ENCODE data around the gene KRT1.

KRT1 gene

DNA sequence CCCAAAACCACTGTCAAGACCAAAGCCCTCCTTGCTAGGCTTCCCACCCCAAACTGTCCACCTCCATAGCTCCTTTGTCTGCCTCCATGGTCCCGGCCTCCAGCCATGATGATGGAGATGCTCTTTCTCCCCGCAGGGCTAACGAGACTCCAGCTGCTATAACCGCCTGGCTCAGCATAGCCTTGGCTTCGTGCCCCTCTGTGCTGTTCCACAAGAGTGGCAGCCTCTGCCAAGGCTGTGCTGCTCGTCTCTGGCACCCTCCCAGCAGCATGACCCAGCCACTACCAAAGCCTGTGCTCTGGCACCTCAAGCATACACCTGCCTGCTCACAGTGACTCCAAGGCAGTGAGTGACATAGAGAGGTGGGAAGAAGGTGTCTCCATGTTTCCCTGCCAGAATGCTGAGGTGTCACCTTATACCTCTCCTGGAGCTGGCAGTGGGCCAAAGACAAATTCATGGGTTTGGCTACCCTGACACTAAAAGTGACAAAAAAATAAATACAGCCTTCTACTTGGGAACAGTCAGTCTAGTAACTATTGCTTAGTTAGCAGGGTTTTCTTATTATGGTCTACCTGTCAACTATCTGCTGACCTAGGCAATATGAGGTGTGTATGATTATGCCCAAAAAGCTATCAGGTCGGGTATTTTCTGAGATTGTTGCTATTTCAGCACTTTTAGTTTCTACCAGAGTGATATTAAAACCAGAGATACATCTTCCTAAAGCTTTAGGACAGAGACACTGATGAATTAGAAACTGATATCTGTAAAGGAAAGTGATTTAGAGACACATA lies 45.7 kb downstream of the KRT1 start:
- DNase-seq (ENCODE audit: insufficient read length, low spot score): no peak
- TF ChIP-seq POLR2A (IDR thresholded peaks at IDR 0.05; ENCODE audit: low read depth, low read length): no peak
- no peak for FAIRE-seq

DNA sequence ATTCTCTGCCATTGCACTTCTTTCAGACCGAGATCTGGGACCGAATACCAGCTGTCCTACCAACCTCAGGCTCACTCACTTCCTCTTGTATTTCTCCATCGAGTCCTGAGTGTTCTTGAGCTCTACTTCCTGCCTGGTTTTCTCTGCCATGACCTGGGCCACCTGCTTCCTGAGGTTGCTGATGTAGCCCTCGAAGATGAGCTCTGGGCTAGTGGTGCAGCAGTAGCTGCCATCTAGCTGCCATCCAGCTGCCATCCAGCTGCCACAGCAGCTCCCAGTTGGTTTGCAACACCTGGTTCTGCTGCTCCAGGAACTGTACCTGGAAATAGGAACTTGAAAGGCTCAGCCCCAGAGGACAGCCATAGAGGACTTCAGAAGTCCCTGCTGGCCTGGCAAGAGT lies 46.8 kb downstream of the KRT1 start:
- DNase-seq (ENCODE audit: insufficient read length, low spot score) (no peak), FAIRE-seq (no peak)
- no peak for TF ChIP-seq POLR2A (IDR thresholded peaks at IDR 0.05; ENCODE audit: low read depth, low read length)

DNA sequence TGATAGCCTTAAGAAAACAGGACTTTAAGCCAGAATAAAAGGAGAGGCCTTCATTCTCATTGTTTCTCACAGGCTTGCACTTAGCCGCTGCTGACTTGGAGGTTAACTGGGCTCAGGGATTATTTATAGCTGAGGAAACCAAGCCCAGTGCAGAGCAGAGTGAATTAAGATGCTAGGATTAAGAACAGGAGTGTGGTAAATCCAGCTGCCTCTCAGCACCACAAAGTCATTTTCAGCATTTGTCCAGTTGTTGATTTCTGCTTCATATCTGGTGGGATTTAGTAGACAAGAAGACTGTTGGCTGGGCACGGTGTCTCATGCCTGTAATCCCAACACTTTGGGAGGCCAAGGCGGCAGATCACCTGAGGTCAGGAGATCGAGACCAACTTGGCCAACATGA lies 47.6 kb downstream of the KRT1 start:
- no peak for TF ChIP-seq POLR2A (IDR thresholded peaks at IDR 0.05; ENCODE audit: low read depth, low read length)
- DNase-seq (ENCODE audit: insufficient read length, low spot score) (no peak), FAIRE-seq (no peak)

DNA sequence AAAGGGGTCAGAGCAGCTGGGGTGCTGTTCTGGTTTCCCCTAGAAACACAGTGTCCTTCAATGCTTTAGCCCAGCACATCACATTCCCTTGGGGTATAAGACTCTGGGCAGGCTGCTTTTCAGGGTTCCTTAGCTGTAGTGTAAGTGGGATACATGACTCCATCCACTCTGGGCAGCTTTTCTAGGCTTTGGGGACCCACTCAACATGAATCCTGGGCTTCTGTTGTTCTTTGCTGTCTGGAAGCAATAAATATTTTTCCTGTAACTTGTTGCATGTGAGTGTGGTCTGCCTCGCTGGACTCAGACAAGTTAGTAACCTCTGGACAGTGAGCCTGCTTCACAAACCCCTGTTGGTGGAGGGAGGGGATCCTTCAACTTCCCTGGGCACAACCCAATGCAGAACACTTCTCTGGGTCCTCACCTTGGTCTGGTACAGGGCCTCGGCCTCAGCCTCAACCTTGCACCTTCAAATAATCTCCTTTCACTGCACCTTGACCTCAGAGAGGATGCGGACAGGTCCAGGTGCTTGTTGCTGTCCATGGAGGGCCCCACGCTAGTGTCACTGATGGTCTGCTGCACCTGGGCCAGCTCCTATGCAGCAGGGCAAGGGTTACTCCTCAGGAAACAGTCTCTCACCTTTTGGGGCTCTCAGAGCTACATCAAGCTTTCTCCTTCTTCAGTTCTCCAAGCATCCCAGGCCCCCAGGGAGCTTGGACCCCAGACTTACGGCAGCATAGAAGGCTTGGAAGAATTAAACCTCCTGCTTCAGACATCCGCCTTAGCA lies 48.3 kb downstream of the KRT1 start:
- DNase-seq (ENCODE audit: insufficient read length, low spot score) (no peak), FAIRE-seq (no peak)
- TF ChIP-seq POLR2A (IDR thresholded peaks at IDR 0.05; ENCODE audit: low read depth, low read length): no peak

DNA sequence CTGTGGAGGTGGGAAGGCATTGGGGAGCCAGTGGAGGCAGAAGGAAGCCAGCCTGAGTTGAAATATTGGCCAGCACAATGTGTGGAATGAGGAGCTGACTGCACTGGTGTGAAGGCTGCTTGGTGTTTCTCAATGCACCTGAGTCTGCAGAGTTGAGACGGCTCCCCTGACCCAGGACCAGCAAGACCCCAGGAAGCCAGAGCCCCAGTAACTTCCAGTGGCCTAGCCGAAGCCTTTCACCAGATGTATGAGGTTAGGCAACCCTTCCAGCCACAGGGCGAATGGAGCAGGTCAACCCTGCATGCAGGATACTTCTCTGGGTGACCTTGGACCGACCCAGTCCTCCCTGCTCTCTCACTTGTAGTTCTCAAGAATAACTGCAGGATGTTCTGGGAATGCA lies 48.9 kb downstream of the KRT1 start:
- no peak for TF ChIP-seq POLR2A (IDR thresholded peaks at IDR 0.05; ENCODE audit: low read depth, low read length)
- FAIRE-seq (no peak), DNase-seq (ENCODE audit: insufficient read length, low spot score) (no peak)

DNA sequence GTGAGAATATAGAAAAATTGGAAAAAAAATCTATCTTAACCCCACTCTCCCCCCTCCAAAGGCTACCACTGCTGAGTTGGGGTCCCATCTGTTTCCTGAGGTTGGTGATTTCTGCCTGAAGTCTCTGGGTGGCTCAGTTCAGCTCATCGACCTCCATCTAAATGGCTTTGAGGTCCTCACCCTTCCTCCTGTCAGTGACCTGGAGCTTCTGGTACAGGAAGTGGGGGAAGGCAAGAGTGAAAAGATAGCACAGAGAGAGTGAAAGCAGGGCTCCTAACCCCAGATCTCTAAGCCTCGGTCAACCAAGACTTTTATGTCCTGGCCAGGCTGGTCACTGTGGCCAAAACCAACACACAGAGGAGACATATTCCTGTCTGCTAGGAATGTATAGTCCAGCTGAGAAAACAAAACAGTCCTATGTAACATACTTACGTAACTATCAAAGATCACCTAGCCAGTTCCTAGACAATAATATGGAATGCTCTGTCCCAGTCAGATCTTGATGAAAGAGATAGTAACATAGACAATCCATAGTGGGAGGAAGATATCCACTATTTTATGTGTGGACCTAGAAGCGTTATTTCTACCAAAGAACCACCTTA lies 49.5 kb downstream of the KRT1 start:
- FAIRE-seq (no peak), DNase-seq (ENCODE audit: insufficient read length, low spot score) (no peak)
- no peak for TF ChIP-seq POLR2A (IDR thresholded peaks at IDR 0.05; ENCODE audit: low read depth, low read length)

DNA sequence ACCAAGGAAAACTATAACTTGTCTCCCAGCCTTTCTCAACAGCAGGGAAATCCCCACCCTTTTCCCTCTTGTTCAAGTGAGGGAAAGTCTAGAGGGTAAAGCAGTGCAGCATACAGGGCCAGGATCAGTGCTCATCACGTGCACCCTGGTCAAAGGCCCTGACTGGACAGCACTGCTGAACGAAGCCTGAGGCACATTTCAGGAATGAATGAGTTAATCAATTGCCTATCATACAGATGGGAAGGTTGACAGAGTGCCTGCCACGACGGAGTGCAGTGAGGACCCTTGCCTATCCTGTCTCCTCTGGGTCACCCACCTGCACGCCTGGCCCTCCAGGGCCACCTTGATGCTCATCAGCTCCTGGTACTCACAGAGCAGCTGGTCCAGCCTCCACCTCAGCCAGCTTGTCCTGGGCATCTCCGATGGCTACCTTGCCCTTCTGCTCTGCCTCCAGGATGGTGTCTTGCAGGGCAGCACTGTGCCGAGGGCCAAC lies 50.2 kb downstream of the KRT1 start:
- DNase-seq (ENCODE audit: insufficient read length, low spot score) (no peak), FAIRE-seq (no peak)
- TF ChIP-seq POLR2A (IDR thresholded peaks at IDR 0.05; ENCODE audit: low read depth, low read length): no peak

DNA sequence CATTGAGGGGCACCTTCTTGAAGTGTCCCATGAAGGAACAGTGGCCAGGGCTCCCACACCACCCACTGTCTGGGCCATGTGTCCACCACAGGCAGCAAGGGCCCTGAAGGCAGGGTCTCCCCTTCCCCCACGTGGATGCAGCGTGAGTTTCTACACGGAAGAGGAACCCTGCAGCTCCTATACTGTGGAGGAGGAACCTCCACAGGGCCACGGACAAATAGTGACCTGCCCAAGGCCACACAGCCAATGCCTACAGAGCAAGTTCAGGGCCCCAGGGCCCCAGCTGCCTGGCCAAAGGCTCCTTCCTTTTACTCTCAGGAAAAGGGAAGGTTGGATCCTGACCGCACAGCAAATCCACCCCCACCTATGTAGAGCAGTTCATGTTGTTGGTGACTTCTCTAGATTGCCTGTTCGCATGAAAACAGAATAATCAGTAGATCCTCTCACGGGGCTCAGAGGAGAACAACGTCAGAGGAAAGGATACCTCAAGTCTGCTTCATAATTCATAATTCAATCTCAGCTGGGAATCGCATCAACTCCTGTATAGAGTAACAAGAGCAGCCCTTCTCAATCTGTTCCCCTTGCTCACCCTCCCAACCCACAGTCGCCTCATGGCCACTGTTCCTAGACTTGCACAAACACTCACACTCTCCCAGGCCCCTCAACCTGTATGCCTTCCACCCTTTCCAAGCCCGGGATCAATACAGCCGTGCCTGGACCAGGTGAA lies 50.8 kb downstream of the KRT1 start:
- FAIRE-seq (no peak), DNase-seq (ENCODE audit: insufficient read length, low spot score) (no peak)
- TF ChIP-seq POLR2A (IDR thresholded peaks at IDR 0.05; ENCODE audit: low read depth, low read length): no peak

DNA sequence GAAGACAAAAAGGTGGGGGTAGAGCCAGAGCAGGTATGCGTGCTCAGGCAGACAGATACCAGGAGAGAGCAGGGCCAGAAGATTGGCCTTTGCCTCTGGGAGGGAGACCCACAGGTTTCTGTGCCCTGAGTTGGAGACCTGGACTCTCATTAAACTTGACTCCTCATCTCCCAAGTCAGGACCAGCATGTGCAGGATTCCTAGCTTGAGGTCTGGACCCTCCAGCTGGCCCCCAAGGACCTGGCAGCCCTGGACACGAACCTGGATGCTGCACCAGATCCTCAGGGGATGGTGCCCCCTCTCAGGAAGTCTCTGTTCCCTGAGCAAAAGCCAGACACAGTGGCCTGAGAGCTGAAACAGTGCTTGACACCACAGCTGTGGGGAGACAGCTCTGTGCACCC lies 51.4 kb downstream of the KRT1 start:
- TF ChIP-seq POLR2A (IDR thresholded peaks at IDR 0.05; ENCODE audit: low read depth, low read length): no peak
- FAIRE-seq (no peak), DNase-seq (ENCODE audit: insufficient read length, low spot score) (no peak)

DNA sequence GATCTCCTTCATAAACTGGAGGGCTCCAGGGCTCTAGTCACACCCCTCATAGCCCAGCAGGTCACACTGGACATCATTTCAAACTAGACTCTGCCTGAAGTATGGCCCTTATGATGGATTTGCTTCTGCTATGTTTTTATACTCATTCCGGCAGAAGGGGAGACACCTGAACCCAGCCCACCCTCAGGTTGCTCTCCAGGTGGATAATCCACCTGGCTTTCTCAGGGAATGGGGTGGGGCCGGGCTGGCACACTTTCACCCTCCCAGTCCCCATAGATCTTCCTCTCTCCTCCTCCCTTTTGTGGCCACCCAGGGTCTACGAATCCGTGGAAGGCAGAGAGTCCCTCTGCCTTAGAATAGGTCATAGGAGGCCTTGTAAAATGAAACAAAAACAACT lies 52.1 kb downstream of the KRT1 start:
- no peak for DNase-seq (ENCODE audit: insufficient read length, low spot score)
- FAIRE-seq: no peak
- TF ChIP-seq POLR2A (IDR thresholded peaks at IDR 0.05; ENCODE audit: low read depth, low read length): no peak

DNA sequence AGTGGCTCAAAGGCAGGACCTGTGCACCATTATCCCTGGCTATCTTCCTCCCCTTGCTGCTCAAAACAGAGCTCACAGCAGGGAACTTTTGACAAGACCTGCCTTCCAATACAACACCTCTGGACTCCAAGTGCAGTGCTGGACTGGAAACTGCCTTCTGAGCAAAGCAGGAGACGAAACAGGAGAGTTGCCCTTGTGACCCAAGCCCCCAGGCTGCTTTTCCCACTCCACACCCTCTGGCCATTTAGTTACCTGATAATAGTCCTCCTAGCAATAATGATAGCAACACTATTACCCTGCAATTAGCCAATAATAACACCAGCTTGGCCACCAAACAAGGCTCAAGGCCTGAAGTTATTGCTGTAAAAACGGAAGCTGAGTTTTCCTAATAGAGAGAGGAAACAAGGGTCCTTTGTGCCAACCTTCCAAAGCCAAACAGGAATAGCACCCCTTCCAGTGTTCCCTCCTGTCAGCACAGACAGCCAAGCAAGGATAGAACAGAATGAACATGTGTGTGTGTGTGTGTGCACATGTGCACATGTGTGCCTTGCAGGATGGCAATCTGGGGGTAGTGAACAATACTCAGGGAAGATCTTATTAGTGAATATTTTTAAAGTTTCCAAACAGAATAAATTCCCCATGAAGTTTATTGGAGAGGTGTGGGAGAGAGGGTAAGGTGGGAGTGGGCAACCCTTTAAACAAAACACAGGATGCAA lies 52.7 kb downstream of the KRT1 start:
- no peak for TF ChIP-seq POLR2A (IDR thresholded peaks at IDR 0.05; ENCODE audit: low read depth, low read length)
- DNase-seq (ENCODE audit: insufficient read length, low spot score): no peak
- FAIRE-seq: no peak
